ENCODE results near the gene SSNA1. TPM values are rescaled to one million over a fixed set of nuclear protein-coding genes. Genes with fewer than 3 reads are reported as not detected.

The SSNA1 gene
- total RNA-seq, 1 donor from 2014 or later = 97.9 TPM

DNA sequence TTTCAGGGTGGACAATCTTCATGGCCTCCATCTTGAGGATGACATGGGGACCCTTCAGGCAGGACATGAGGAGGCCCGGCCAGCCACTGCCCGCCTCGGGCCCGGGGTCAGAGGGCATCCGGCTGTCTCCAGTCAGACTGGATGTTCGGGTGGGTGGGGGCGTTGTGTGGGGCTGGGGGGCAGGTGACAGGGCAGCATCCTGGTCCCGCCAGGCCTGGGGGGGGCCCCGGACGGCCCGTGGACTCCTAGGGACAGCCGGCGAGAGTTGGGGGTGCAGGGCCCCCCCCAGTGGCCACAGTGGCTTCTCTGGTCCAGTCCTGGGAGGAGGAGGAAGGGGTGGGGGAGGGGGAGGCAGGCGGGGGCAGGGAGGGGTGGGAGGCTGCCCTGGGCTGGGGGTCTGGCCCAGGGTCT lies 32.6 kb downstream of the SSNA1 start:
- FAIRE-seq = no peak
- no peak overlapping the region for H3K4me3 ChIP-seq (ENCODE audit: low read depth, low read length)
- TF ChIP-seq, protein P1, sequence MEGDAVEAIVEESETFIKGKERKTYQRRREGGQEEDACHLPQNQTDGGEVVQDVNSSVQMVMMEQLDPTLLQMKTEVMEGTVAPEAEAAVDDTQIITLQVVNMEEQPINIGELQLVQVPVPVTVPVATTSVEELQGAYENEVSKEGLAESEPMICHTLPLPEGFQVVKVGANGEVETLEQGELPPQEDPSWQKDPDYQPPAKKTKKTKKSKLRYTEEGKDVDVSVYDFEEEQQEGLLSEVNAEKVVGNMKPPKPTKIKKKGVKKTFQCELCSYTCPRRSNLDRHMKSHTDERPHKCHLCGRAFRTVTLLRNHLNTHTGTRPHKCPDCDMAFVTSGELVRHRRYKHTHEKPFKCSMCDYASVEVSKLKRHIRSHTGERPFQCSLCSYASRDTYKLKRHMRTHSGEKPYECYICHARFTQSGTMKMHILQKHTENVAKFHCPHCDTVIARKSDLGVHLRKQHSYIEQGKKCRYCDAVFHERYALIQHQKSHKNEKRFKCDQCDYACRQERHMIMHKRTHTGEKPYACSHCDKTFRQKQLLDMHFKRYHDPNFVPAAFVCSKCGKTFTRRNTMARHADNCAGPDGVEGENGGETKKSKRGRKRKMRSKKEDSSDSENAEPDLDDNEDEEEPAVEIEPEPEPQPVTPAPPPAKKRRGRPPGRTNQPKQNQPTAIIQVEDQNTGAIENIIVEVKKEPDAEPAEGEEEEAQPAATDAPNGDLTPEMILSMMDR (IDR thresholded peaks at IDR 0.05; ENCODE audit: insufficient read depth, low read length, severe bottlenecking) = no peak

DNA sequence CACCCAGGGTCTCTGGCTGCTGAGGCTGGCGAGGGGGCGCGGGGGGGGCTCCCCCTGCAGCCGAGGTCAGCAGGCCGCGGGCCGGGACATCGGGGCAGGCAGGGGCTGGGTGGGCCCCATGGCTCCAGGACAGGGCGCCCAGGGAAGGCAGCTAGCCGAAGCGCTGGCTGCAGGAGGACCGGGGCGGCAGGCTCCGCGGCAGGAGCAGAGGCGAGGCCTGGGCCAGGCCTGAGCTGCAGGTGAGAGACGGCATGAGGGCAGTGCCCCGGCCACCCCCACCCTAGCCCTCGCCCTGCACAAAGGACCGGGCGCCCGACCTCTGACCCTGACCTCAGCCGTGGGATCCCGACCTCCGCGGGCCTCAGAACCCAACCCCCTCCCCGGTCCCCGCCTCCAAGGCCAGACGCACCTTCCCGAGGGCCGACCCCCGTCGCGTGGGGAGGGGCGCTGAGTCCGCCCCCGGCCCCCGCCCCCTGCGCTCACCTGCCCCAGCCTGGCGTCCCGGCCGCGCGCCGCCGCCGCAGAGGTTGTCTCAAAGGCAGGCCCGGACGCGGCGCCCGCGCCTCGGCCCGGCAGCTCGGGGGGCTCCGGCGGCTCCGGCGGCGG lies 33.1 kb downstream of the SSNA1 start:
- peak overlapping the region; percentile 22 for H3K4me3 ChIP-seq (ENCODE audit: low read depth, low read length)
- H3K27me3 ChIP-seq (ENCODE audit: control insufficient read depth, insufficient read depth, low read length) = no peaks in the 10 kb centered on the region
- no peaks in the 10 kb centered on the region for H3K36me3 ChIP-seq (ENCODE audit: control insufficient read depth, insufficient read depth, low read length)
- FAIRE-seq (no peak), DNase-seq (ENCODE audit: low read depth) (no peak)
- TF ChIP-seq, protein P1 (IDR thresholded peaks at IDR 0.05; ENCODE audit: insufficient read depth, low read length, severe bottlenecking) = no peak

More for the DNA sequence above, 32.6 kb downstream of the SSNA1 start:
- H3K36me3 ChIP-seq (ENCODE audit: control insufficient read depth, insufficient read depth, low read length) = peaks cover 4% of the 10 kb centered on the region
- no peak for DNase-seq (ENCODE audit: low read depth)
- no peaks in the 10 kb centered on the region for H3K27me3 ChIP-seq (ENCODE audit: control insufficient read depth, insufficient read depth, low read length)

GRCh38 chr9:137222190-137223077 lies 34.0 kb downstream of the SSNA1 start, which contains the start of gene RNF208:
RNF208 (minus strand) TSS chr9:137222240; CDS start chr9:137221212, 1,028 bp downstream.
- Histone ChIP-seq H3K4me3 (ENCODE audit: low read depth, low read length) (peak within 1 kb of the TSS; percentile 65), H3K36me3 (ENCODE audit: control insufficient read depth, insufficient read depth, low read length) (no peaks in the 10 kb centered on the region), H3K27me3 (ENCODE audit: control insufficient read depth, insufficient read depth, low read length) (no peaks in the 10 kb centered on the region)
- FAIRE-seq = no peak
- TF ChIP-seq, protein P1 (IDR thresholded peaks at IDR 0.05; ENCODE audit: insufficient read depth, low read length, severe bottlenecking) = no peak
- DNase-seq (ENCODE audit: low read depth) = no peak

- DNase-seq (ENCODE audit: low read depth) = peak; percentile 90
- peak overlapping the region; percentile 65 for H3K4me3 ChIP-seq (ENCODE audit: low read depth, low read length)
- no peaks in the 10 kb centered on the region for H3K27me3 ChIP-seq (ENCODE audit: control insufficient read depth, insufficient read depth, low read length)
- TF ChIP-seq, protein P1 (IDR thresholded peaks at IDR 0.05; ENCODE audit: insufficient read depth, low read length, severe bottlenecking) = no peak
- no peaks in the 10 kb centered on the region for H3K36me3 ChIP-seq (ENCODE audit: control insufficient read depth, insufficient read depth, low read length)
- no peak for FAIRE-seq
Measured at GRCh38 chr9:137223078-137223970, 34.8 kb downstream of the SSNA1 start.

GRCh38 chr9:137224830-137225694 lies 36.6 kb downstream of the SSNA1 start, which contains the start of gene CYSRT1:
CYSRT1 (plus strand) TSS chr9:137225174; CDS start chr9:137225622, 448 bp downstream.
- peak within 1 kb of the TSS; percentile 65 for H3K4me3 ChIP-seq (ENCODE audit: low read depth, low read length)
- no peaks in the 10 kb centered on the region for H3K36me3 ChIP-seq (ENCODE audit: control insufficient read depth, insufficient read depth, low read length)
- H3K27me3 ChIP-seq (ENCODE audit: control insufficient read depth, insufficient read depth, low read length) = no peaks in the 10 kb centered on the region
- DNase-seq (ENCODE audit: low read depth) (no peak), FAIRE-seq (no peak)
- TF ChIP-seq, protein P1 (IDR thresholded peaks at IDR 0.05; ENCODE audit: insufficient read depth, low read length, severe bottlenecking) = no peak
